Ascending aorta (tissue), 2 donors: Measurements from ENCODE around the gene RCAN2. TPM values are rescaled to one million over a fixed set of nuclear protein-coding genes. Genes with fewer than 3 reads are reported as not detected.

Experiments
- DNase-seq, 2 donors: peaks; one replicate each; pipeline ENCODE4 v3.0.0-alpha.2; 2019; ENCODE audit warnings: low spot score in 2 of 2
- H3K27ac ChIP-seq, 2 donors: fragments of 200-600 bp; sonication (generic); one replicate each; pipeline ENCODE4 v1.5.1; 2016 to 2017; ENCODE audit warnings: mild to moderate bottlenecking in 1 of 2
- H3K27me3 ChIP-seq: fragments of 200-600 bp; sonication (generic); one replicate; pipeline ENCODE4 v1.5.1; 2017
- H3K36me3 ChIP-seq, 2 donors: fragments of 200-600 bp; sonication (generic); one replicate each; pipeline ENCODE4 v1.5.1; 2016
- H3K4me1 ChIP-seq, 2 donors: fragments of 200-600 bp; sonication (generic); one replicate each; pipeline ENCODE4 v1.5.1; 2016 to 2017; ENCODE audit warnings: mild to moderate bottlenecking in 1 of 2
- H3K4me3 ChIP-seq, 2 donors: fragments of 200-600 bp; sonication (generic); one replicate each; pipeline ENCODE4 v1.5.1; 2016 to 2017; ENCODE audit warnings: mild to moderate bottlenecking in 1 of 2
- H3K9me3 ChIP-seq, 2 donors: fragments of 200-600 bp; sonication (generic); one replicate each; pipeline ENCODE4 v1.5.1; 2016
- intact Hi-C: fragments of 100-400 bp; cut with DNase I; formaldehyde crosslinking; loops from one replicate; pipeline ENCODE4 v1.15.1; 2023
- total RNA-seq: library from RNA; depleted of rRNA; stranded (reverse); fragments of >200 nt; gene quantifications from one replicate; pipeline ENCODE4 v1.1.0, GENCODE V29; 2016
- TF ChIP-seq, protein P1 (sequence below), 3 experiments: fragments of 200-600 bp in 2 of 3; fragments of 450-650 bp in 1 of 3; sonication (generic) in 2 of 3; IDR thresholded peaks; one replicate each; pipeline ENCODE4 v1.5.1; 2016 to 2019; ENCODE audit warnings: antibody characterized with exemption in 3 of 3, mild to moderate bottlenecking in 1 of 3, moderate library complexity in 1 of 3

The RCAN2 gene
- total RNA-seq, 1 donor from 2014 or later = 83.4 TPM

DNA sequence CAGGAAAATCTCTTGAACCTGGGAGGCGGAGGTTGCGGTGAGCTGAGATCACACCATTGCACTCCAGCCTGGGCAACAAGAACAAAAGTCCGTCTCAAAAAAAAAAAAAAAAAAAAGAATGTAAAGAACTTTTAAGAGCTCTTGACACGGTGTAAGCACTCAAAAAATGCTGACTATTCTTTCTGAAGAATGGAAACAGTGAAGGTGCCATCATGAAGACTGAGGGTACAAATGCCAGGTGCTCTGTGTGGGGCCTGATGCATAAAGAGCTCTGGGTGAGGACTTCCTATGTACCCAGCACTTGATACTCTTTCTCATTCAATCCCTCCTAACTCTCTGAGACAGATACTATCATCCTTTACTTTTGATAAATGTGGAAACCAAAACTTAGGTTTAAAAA lies 275.5 kb downstream of the RCAN2 start:
- H3K9me3 ChIP-seq = no peaks in the 10 kb centered on the region
- no peak overlapping the region for H3K4me3 ChIP-seq
- peak overlapping the region in 1 of 2 donors; percentile 97 for H3K27ac ChIP-seq
- no peaks in the 10 kb centered on the region for H3K36me3 ChIP-seq
- peaks cover 9 to 36% of the 10 kb centered on the region in 2 donors for H3K4me1 ChIP-seq
- H3K27me3 ChIP-seq = no peaks in the 10 kb centered on the region
- intact Hi-C loops = loop anchor here (2.0 to 5.0 kb wide), 3 partner anchors 88 to 305 kb away; partner anchors contain the start of gene ENPP4
- TF ChIP-seq, protein P1, sequence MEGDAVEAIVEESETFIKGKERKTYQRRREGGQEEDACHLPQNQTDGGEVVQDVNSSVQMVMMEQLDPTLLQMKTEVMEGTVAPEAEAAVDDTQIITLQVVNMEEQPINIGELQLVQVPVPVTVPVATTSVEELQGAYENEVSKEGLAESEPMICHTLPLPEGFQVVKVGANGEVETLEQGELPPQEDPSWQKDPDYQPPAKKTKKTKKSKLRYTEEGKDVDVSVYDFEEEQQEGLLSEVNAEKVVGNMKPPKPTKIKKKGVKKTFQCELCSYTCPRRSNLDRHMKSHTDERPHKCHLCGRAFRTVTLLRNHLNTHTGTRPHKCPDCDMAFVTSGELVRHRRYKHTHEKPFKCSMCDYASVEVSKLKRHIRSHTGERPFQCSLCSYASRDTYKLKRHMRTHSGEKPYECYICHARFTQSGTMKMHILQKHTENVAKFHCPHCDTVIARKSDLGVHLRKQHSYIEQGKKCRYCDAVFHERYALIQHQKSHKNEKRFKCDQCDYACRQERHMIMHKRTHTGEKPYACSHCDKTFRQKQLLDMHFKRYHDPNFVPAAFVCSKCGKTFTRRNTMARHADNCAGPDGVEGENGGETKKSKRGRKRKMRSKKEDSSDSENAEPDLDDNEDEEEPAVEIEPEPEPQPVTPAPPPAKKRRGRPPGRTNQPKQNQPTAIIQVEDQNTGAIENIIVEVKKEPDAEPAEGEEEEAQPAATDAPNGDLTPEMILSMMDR (IDR thresholded peaks at IDR 0.05) = no peak
- no peak for DNase-seq

DNA sequence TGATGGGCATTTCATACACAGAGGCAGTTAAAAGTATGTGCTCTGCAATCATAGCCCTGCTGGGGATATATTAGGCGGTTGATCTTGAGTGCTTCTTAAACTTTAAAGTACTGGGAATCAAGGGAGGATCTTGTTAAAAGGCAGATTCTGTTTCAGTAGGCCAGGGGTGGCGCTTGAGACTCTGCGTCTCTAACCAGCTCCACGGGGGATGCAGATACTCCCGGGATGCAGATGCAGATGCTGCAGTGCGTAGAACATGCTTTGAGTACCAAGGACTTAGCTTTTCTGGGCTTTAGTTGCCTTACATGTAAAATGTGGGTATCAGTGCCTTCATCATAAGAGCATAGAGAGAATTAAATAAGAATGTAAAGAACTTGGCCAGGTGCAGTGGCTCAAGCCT lies 276.0 kb downstream of the RCAN2 start:
- no peaks in the 10 kb centered on the region for H3K9me3 ChIP-seq
- no peak for DNase-seq
- H3K4me1 ChIP-seq = peaks cover 9 to 30% of the 10 kb centered on the region in 2 donors
- no peaks in the 10 kb centered on the region for H3K36me3 ChIP-seq
- no peak overlapping the region for H3K4me3 ChIP-seq
- TF ChIP-seq, protein P1 (IDR thresholded peaks at IDR 0.05) = no peak
- H3K27ac ChIP-seq = no peak overlapping the region
- no peaks in the 10 kb centered on the region for H3K27me3 ChIP-seq
- intact Hi-C loops = loop anchor here (5.0 kb wide), 1 partner anchor 88 kb away; the partner anchor contains the start of gene ENPP4

DNA sequence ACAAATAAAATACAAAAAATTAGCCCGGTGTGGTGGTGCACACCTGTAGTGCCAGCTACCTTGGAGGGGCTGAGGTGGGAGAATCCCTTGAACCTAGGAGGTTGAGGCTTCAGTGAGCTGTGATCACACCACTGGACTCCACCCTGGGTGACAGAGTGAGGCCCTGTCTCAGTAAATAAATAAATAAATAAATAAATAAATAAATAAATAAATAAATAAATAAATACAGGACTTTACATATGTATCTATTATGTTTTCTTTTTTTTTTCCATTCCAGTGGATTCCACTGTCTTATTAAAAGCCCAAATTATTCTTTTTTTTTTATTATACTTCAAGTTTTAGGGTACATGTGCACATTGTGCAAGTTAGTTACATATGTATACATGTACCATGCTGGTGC lies 279.3 kb downstream of the RCAN2 start:
- TF ChIP-seq, protein P1 (IDR thresholded peaks at IDR 0.05) = no peak
- no peaks in the 10 kb centered on the region for H3K9me3 ChIP-seq
- no peak overlapping the region for H3K27ac ChIP-seq
- no peaks in the 10 kb centered on the region for H3K36me3 ChIP-seq
- no peak overlapping the region for H3K4me3 ChIP-seq
- intact Hi-C loops = no loop called here
- no peak for DNase-seq
- no peaks in the 10 kb centered on the region for H3K27me3 ChIP-seq
- peaks cover 0 to 5% of the 10 kb centered on the region in 2 donors for H3K4me1 ChIP-seq

DNA sequence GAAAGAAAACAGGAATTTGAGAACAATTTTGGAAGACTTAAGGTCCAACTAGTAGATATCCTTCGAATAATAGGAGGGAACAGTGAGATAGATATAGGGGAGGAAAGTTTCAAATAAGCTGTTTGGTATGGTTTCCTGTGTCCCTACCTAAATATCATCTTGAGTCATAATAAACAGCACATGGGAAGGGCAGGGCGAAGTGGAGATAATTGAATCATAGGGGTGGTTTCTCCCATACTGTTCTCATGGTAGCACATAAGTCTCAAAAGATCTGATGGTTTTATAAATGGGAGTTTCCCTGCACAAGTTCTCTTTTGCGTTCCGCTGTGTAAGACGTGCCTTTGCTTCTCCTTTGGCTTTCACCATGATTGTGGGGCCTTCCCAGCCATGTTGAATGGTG lies 281.0 kb downstream of the RCAN2 start:
- DNase-seq = no peak
- intact Hi-C loops = no loop called here
- Histone ChIP-seq H3K36me3 (no peaks in the 10 kb centered on the region), H3K27me3 (no peaks in the 10 kb centered on the region), H3K9me3 (no peaks in the 10 kb centered on the region), H3K4me1 (no peaks in the 10 kb centered on the region), H3K27ac (no peak overlapping the region), H3K4me3 (no peak overlapping the region)
- TF ChIP-seq, protein P1 (IDR thresholded peaks at IDR 0.05) = no peak

DNA sequence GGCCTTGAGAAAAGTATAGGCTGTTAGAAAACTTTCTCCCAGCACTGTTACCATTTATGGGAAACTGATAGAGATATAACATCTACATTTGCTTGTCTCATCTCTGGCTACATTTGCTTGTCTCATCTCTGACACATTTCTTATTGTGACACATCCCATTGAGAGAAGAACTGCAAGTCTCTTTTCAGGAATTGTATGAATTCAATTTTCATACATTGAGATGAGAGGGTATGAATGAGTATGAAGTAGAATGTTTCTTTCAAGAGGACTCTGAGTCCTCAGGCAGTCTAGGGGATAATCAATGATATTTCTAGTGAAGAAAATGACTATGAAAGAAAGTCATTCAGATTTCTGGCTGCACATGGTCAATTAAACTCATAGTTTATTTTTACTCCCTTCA lies 282.9 kb downstream of the RCAN2 start:
- Histone ChIP-seq H3K4me3 (no peak overlapping the region), H3K27me3 (no peaks in the 10 kb centered on the region), H3K4me1 (no peaks in the 10 kb centered on the region), H3K9me3 (no peaks in the 10 kb centered on the region), H3K36me3 (no peaks in the 10 kb centered on the region), H3K27ac (no peak overlapping the region)
- intact Hi-C loops = no loop called here
- DNase-seq = no peak
- TF ChIP-seq, protein P1 (IDR thresholded peaks at IDR 0.05) = no peak

DNA sequence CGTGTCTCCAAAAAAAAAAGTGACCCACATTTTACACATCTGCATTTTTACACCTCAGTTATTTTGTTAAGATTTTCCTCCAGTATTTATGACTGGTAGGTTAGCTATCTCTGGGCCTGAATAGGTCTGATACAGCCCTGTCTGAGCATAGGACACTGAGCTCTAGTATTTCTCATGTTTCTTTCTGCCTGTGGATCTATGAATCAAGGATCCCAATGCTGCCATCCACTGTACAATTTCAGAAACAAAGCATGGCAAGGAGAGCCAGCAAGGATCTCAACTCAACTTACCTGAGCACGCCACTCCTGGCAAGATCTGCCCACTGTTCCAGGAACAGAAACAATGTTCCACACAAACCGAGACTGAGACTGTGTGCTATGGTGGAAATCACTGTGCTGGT lies 284.1 kb downstream of the RCAN2 start:
- intact Hi-C loops = no loop called here
- no peaks in the 10 kb centered on the region for H3K9me3 ChIP-seq
- TF ChIP-seq, protein P1 (IDR thresholded peaks at IDR 0.05) = no peak
- no peak overlapping the region for H3K4me3 ChIP-seq
- H3K27ac ChIP-seq = no peak overlapping the region
- H3K36me3 ChIP-seq = no peaks in the 10 kb centered on the region
- no peaks in the 10 kb centered on the region for H3K4me1 ChIP-seq
- H3K27me3 ChIP-seq = no peaks in the 10 kb centered on the region
- DNase-seq = no peak
